Myocyte (in vitro differentiated cells): Measurements from ENCODE around the gene OMP. TPM values are rescaled to one million over a fixed set of nuclear protein-coding genes. Genes with fewer than 3 reads are reported as not detected.
"Not testable (repeated sequence)": the region's sequence is repeated elsewhere in the genome, so short reads cannot be mapped to it uniquely, and the experiment has no call there.

ENCODE experiments used
- DNase-seq: peaks from one replicate; pipeline ENCODE4 v3.0.0-alpha.2; 2012; ENCODE audit warnings: low read depth
- polyA plus RNA-seq: library from polyadenylated mRNA; unstranded; fragments of >200 nt; gene quantifications from one replicate; pipeline ENCODE4 v1.2.1, GENCODE V29; 2012; ENCODE audit warnings: missing spikeins
- total RNA-seq: library from RNA; depleted of rRNA; stranded (reverse); fragments of >200 nt; gene quantifications from 2 replicates; pipeline ENCODE4 v1.2.3, GENCODE V29; 2014

OMP gene
- not detected in 2 replicates for total RNA-seq
- 0.25 TPM for polyA plus RNA-seq

GRCh38 chr11:77102246-77103210 lies at the start of gene OMP:
Gene OMP, plus strand, starts transcription at chr11:77102840. Its CDS starts 0 bp downstream, at chr11:77102840.
- DNase-seq, result no peak

- DNase-seq, result no peak
Measured at GRCh38 chr11:77053217-77054015, 49.2 kb upstream of the OMP start.

- DNase-seq, result no peak
Measured at GRCh38 chr11:77054084-77054483, 48.6 kb upstream of the OMP start.

- DNase-seq, result no peak
Measured at GRCh38 chr11:77055101-77055561, 47.5 kb upstream of the OMP start.

GRCh38 chr11:77055913-77056312 lies 46.7 kb upstream of the OMP start:
- no peak for DNase-seq

GRCh38 chr11:77056814-77057402 lies 45.7 kb upstream of the OMP start:
- no peak for DNase-seq

GRCh38 chr11:77057938-77058474 lies 44.6 kb upstream of the OMP start:
- no peak for DNase-seq

- DNase-seq, result no peak
Measured at GRCh38 chr11:77058900-77059299, 43.7 kb upstream of the OMP start.

GRCh38 chr11:77059806-77060205 lies 42.8 kb upstream of the OMP start:
- no peak for DNase-seq

- DNase-seq, result no peak
Measured at GRCh38 chr11:77060234-77060633, 42.4 kb upstream of the OMP start.

- not testable (repeated sequence) for DNase-seq
Measured at GRCh38 chr11:77061258-77061657, 41.4 kb upstream of the OMP start.

- DNase-seq, result no peak
Measured at GRCh38 chr11:77062924-77063323, 39.7 kb upstream of the OMP start.

GRCh38 chr11:77063407-77063806 lies 39.2 kb upstream of the OMP start:
- DNase-seq, result no peak

- no peak for DNase-seq
Measured at GRCh38 chr11:77063861-77064260, 38.8 kb upstream of the OMP start.

- DNase-seq, result no peak
Measured at GRCh38 chr11:77064648-77065217, 37.9 kb upstream of the OMP start.

- peak; percentile 42 for DNase-seq
Measured at GRCh38 chr11:77065878-77066228, 36.8 kb upstream of the OMP start.

- DNase-seq, result peak; percentile 93
Measured at GRCh38 chr11:77066229-77067042, 36.2 kb upstream of the OMP start, which contains the start of gene CAPN5. Gene CAPN5, plus strand, starts transcription at chr11:77066971. Its CDS starts 17,916 bp downstream, at chr11:77084887.

- DNase-seq, result no peak
Measured at GRCh38 chr11:77067861-77068443, 34.7 kb upstream of the OMP start.
